Stomach (tissue), 9 donors: Measurements from ENCODE around the gene ZNF383. TPM values are rescaled to one million over a fixed set of nuclear protein-coding genes. Genes with fewer than 3 reads are reported as not detected.
"Not testable (repeated sequence)": the region's sequence is repeated elsewhere in the genome, so short reads cannot be mapped to it uniquely, and the experiment has no call there.

Experiments
- DNase-seq, 2 donors: peaks; one replicate each; pipeline versions ENCODE4 v3.0.0 to v3.0.0-alpha.2; 2013 to 2019
- H3K27ac ChIP-seq, 5 donors: fragments of 200-600 bp in 4 of 5; sonication (generic) in 4 of 5; one replicate each; pipeline ENCODE4 v1.5.1; 2013 to 2019; ENCODE audit warnings: mild to moderate bottlenecking in 1 of 5, moderate library complexity in 1 of 5
- H3K27me3 ChIP-seq, 3 donors: fragments of 200-600 bp; sonication (generic); one replicate each; pipeline ENCODE4 v1.5.1; 2017 to 2019; ENCODE audit warnings: mixed run types in 1 of 3
- H3K36me3 ChIP-seq, 4 donors: fragments of 200-600 bp; sonication (generic); 1 replicate in 3 of 4; 2 replicates in 1 of 4; pipeline ENCODE4 v1.5.1; 2016 to 2019
- H3K4me1 ChIP-seq, 4 donors: fragments of 200-600 bp; sonication (generic); one replicate each; pipeline ENCODE4 v1.5.1; 2016 to 2019
- H3K4me3 ChIP-seq, 4 donors: fragments of 200-600 bp; sonication (generic) in 3 of 4; one replicate each; pipeline ENCODE4 v1.5.1; 2016 to 2019; ENCODE audit warnings: mild to moderate bottlenecking in 1 of 4
- H3K9me3 ChIP-seq, 4 donors: fragments of 200-600 bp; sonication (generic); one replicate each; pipeline ENCODE4 v1.5.1; 2016 to 2019
- POLR2A ChIP-seq, 4 donors: fragments of 450-650 bp; IDR thresholded peaks; one replicate each; pipeline ENCODE4 v1.6.1; 2016; ENCODE audit warnings: antibody characterized with exemption in 4 of 4, control low read depth in 2 of 4, mild to moderate bottlenecking in 1 of 4, moderate library complexity in 1 of 4
- WGBS, 5 donors: extraction: QIAGEN DNeasy Blood & Tissue Kit in 3 of 5; methylation state at CpG; one replicate each; pipeline versions ENCODE4 v1.1.5 to v1.1.7; 2013 to 2018; 5-methylcytosine and 5-hydroxymethylcytosine counted together
- intact Hi-C: fragments of 100-400 bp; cut with DNase I; formaldehyde crosslinking; loops from one replicate; pipeline ENCODE4 v1.15.1; 2023; ENCODE audit warnings: low total_unique reads
- polyA plus RNA-seq, 3 donors: library from polyadenylated mRNA; stranded (reverse); fragments of 200-250 nt; gene quantifications; one replicate each; pipeline ENCODE4 v1.2.3, GENCODE V29; 2013
- total RNA-seq, 5 donors: library from RNA; depleted of rRNA; stranded (reverse); fragments of >200 nt; gene quantifications; one replicate each; pipeline versions ENCODE4 v1.1.0 to v1.2.3, GENCODE V29; 2014 to 2016
- TF ChIP-seq, protein P1 (sequence below), 7 experiments: fragments of 450-650 bp in 4 of 7; fragments of 200-600 bp in 3 of 7; sonication (generic) in 3 of 7; IDR thresholded peaks; one replicate each; pipeline ENCODE4 v1.5.1; 2016 to 2019; ENCODE audit warnings: antibody characterized with exemption in 7 of 7, control low read depth in 2 of 7, mild to moderate bottlenecking in 1 of 7
- donor health status: healthy with polysubstance abuse.
- donor health status: Bipolar disorder and iron deficiency.
- donor health status: healthy.

Gene ZNF383
- total and polyA plus RNA-seq, 8 donors = 2.3 to 53.0 (median 7.8) TPM

DNA sequence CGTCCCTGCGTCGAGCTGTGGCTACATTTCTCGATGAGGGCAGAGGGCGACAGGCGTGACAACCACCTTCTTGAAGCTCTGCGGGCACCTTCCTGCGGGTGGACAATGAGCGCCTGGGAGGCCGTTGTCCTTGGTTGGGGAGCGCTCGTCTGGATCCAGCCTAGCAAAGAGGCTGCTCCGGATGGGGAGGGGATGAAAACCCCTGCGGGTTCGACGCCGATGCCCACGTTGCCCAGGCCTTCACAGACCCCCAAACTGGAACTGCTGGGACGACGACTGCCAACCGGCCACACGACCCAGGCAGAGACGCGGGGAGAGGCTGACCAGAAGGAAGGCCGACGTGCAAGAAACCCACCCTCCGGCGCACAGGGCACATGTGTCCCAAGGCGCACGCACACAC is 62.6 kb downstream of the ZNF383 start:
- H3K4me1 ChIP-seq, H3K4me3 ChIP-seq, DNase-seq, H3K27me3 ChIP-seq, intact Hi-C loops, H3K9me3 ChIP-seq, H3K27ac ChIP-seq, H3K36me3 ChIP-seq: not testable (repeated sequence)
- WGBS, 5 donors = 94 to 100% (median 95%) methylated on average over 6 to 25 of the region's 30 CpGs

DNA sequence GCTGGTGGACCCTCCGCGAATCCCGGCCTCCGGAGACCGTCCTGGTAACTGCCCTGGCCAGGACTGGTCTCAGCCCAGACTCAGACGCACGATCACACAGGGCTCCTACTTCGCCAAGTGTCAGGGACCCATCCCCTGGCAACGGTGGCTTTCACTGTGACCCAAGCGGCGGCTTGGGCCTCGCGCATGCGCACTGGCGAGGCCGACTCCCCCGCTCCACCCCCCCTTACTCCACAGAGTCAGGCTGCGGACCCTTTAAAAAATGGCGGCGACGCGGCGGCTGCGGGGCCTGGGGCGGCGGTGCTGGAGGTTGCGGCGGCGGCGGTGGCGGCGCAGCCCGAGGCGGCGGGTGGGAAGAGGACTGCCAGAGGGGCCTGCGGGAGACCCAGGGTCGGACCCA is 66.0 kb downstream of the ZNF383 start:
- H3K4me1 ChIP-seq, H3K4me3 ChIP-seq, H3K27ac ChIP-seq, H3K36me3 ChIP-seq, H3K9me3 ChIP-seq, intact Hi-C loops, DNase-seq, H3K27me3 ChIP-seq: not testable (repeated sequence)
- 95 to 100% methylated on average over 4 to 20 of the region's 37 CpGs; no CpG with 5 or more reads in 3 of the 5 donors for WGBS, 5 donors

DNA sequence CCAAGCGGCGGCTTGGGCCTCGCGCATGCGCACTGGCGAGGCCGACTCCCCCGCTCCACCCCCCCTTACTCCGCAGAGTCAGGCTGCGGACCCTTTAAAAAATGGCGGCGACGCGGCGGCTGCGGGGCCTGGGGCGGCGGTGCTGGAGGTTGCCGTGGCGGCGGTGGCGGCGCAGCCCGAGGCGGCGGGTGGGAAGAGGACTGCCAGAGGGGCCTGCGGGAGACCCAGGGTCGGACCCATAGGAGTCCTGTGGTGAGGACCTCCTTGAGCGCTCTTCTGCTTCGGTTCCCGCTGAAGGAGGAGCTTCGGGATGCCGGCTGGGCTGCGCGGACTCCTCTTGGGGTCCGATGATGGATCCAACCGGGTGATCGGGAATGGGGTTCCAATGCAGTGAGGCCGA is 71.2 kb downstream of the ZNF383 start:
- H3K4me1 ChIP-seq, DNase-seq, H3K27ac ChIP-seq, intact Hi-C loops, H3K27me3 ChIP-seq, H3K4me3 ChIP-seq: not testable (repeated sequence)
- Histone ChIP-seq H3K9me3 (peaks cover 9 to 16% (median 15%) of the 10 kb centered on the region in 4 donors), H3K36me3 (peaks cover 0 to 15% (median 4%) of the 10 kb centered on the region in 4 donors)
- WGBS, 5 donors = 89 to 96% (median 94%) methylated on average over 27 to 37 of the region's 39 CpGs

DNA sequence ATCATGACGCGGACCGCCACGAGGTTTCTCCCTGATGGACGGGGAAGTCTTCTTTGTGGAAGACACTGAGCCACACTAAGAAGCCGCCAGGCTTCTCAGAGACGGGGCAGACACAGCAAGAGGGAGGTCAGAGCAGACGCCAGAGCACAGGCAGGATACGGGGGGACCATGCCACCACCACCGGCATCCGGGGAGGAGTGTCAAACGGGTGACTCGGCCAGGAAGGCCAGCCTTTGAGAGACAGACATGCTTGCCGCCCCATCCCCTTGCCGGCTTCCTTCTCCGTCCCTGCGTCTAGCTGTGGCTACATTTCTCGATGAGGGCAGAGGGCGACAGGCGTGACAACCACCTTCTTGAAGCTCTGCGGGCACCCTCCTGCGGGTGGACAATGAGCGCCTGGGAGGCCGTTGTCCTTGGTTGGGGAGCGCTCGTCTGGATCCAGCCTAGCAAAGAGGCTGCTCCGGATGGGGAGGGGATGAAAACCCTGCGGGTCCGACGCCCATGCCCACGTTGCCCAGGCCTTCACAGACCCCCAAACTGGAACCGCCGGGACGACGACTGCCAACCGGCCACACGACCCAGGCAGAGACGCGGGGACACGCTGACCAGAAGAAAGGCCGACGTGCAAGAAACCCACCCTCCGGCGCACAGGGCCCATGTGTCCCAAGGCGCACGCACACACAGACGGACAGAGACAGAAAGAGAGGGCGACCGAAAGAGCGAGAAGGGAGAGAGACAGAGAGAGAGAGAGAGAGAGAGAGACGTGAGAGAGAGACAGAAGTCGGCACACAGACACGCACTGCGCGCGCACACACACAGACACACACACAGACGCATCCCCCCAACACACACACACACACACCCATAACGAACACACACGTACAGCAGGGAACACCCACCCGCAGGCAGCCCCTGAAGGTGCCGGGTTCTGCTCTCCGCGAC is 75.3 kb downstream of the ZNF383 start:
- TF ChIP-seq, protein P1, sequence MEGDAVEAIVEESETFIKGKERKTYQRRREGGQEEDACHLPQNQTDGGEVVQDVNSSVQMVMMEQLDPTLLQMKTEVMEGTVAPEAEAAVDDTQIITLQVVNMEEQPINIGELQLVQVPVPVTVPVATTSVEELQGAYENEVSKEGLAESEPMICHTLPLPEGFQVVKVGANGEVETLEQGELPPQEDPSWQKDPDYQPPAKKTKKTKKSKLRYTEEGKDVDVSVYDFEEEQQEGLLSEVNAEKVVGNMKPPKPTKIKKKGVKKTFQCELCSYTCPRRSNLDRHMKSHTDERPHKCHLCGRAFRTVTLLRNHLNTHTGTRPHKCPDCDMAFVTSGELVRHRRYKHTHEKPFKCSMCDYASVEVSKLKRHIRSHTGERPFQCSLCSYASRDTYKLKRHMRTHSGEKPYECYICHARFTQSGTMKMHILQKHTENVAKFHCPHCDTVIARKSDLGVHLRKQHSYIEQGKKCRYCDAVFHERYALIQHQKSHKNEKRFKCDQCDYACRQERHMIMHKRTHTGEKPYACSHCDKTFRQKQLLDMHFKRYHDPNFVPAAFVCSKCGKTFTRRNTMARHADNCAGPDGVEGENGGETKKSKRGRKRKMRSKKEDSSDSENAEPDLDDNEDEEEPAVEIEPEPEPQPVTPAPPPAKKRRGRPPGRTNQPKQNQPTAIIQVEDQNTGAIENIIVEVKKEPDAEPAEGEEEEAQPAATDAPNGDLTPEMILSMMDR (IDR thresholded peaks at IDR 0.05) = peak in 1 of 7 experiments; percentile 11
- TF ChIP-seq POLR2A (IDR thresholded peaks at IDR 0.05) = peak in 1 of 4 donors; percentile 37

DNA sequence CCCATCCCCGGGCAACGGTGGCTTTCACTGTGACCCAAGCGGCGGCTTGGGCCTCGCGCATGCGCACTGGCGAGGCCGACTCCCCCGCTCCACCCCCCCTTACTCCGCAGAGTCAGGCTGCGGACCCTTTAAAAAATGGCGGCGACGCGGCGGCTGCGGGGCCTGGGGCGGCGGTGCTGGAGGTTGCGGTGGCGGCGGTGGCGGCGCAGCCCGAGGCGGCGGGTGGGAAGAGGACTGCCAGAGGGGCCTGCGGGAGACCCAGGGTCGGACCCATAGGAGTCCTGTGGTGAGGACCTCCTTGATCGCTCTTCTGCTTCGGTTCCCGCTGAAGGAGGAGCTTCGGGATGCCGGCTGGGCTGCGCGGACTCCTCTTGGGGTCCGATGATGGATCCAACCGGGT is 76.2 kb downstream of the ZNF383 start:
- H3K27ac ChIP-seq, intact Hi-C loops, H3K27me3 ChIP-seq, DNase-seq, H3K4me1 ChIP-seq, H3K4me3 ChIP-seq: not testable (repeated sequence)
- peaks cover 0 to 13% (median 4%) of the 10 kb centered on the region in 4 donors for H3K36me3 ChIP-seq
- WGBS, 5 donors = 91 to 97% (median 94%) methylated on average over 15 to 20 of the region's 39 CpGs; no CpG with 5 or more reads in 1 of the 5 donors
- H3K9me3 ChIP-seq = peaks cover 9 to 13% (median 12%) of the 10 kb centered on the region in 4 donors

More for the DNA sequence above, 75.3 kb downstream of the ZNF383 start:
- H3K27ac ChIP-seq, intact Hi-C loops, H3K27me3 ChIP-seq, H3K4me1 ChIP-seq, H3K4me3 ChIP-seq: not testable (repeated sequence)
- Histone ChIP-seq H3K9me3 (peaks cover 9 to 16% (median 15%) of the 10 kb centered on the region in 4 donors), H3K36me3 (peaks cover 0 to 15% (median 4%) of the 10 kb centered on the region in 4 donors)
- peak in 1 of 2 donors; percentile 24 for DNase-seq
- WGBS, 5 donors = 92 to 97% (median 96%) methylated on average over 41 to 60 of the region's 63 CpGs

Other genes with a start within 250 kb of the ZNF383 start
- 10 to 100 TPM in 2 of 5 donors, 1 to 10 TPM in 2, not detected in 1; 1.6 to 15.6 (median 8.6) TPM for gene ZNF420, start 139.8 kb upstream of the ZNF383 start, total RNA-seq
- gene ZNF420, start 139.8 kb upstream of the ZNF383 start, polyA plus RNA-seq = 1 to 10 TPM; 2.1 to 6.6 (median 3.1) TPM
- gene ZNF585A, start 45.5 kb upstream of the ZNF383 start, total RNA-seq = 10 to 100 TPM in 2 of 5 donors, 1 to 10 TPM in 2, under 1 TPM in 1; under 0.01 to 37.9 (median 2.9) TPM
- gene ZNF585A, start 45.5 kb upstream of the ZNF383 start, polyA plus RNA-seq = 10 to 100 TPM; 10.5 to 34.9 (median 19.2) TPM
- 100 to 1,000 TPM in 1 of 5 donors, 10 to 100 TPM in 1, 1 to 10 TPM in 3; 7.8 to 132 (median 9.6) TPM for gene ZNF585B, start 7.7 kb upstream of the ZNF383 start, total RNA-seq
- gene ZNF585B, start 7.7 kb upstream of the ZNF383 start, polyA plus RNA-seq = 1 to 10 TPM; 2.4 to 5.6 (median 4.5) TPM
- 10 to 100 TPM in 1 of 5 donors, 1 to 10 TPM in 4; 2.7 to 20.6 (median 8.2) TPM for gene ZNF527, start 152.9 kb downstream of the ZNF383 start, total RNA-seq
- gene ZNF527, start 152.9 kb downstream of the ZNF383 start, polyA plus RNA-seq = 1 to 10 TPM; 2.3 to 3.2 (median 2.6) TPM
- gene ZNF569, start 249.2 kb downstream of the ZNF383 start, total RNA-seq = 10 to 100 TPM in 1 of 5 donors, 1 to 10 TPM in 2, not detected in 2; 2.0 to 25.4 (median 7.2) TPM
- gene ZNF569, start 249.2 kb downstream of the ZNF383 start, polyA plus RNA-seq = 1 to 10 TPM; 1.7 to 2.6 (median 2.1) TPM